Measurements from ENCODE around the gene PADI4. TPM values are rescaled to one million over a fixed set of nuclear protein-coding genes. Genes with fewer than 3 reads are reported as not detected.

The PADI4 gene
- total and polyA plus RNA-seq, 8 donors: 0.08 to 0.25 (median 0.18) TPM; not detected in 5

GRCh38 chr1:17308593-17308992, 596 bp downstream of the PADI4 start:
- 54 to 62% (median 56%) methylated on average over 5 to 6 of the region's 6 CpGs for WGBS, 5 donors
- H3K4me1 ChIP-seq: no peaks in the 10 kb centered on the region
- no peak for TF ChIP-seq EP300 (IDR thresholded peaks at IDR 0.05)
- no peak for TF ChIP-seq POLR2AphosphoS5 (IDR thresholded peaks at IDR 0.05)
- no peak for TF ChIP-seq POLR2A (IDR thresholded peaks at IDR 0.05)
- no peak for TF ChIP-seq CTCF (IDR thresholded peaks at IDR 0.05)
- DNase-seq: no peak
- no peaks in the 10 kb centered on the region for H3K36me3 ChIP-seq
- H3K27ac ChIP-seq: no peak overlapping the region
- intact Hi-C loops (cut with DNase I; ENCODE audit: low total_unique reads): no loop called here
- H3K4me3 ChIP-seq: no peak overlapping the region
- H3K9me3 ChIP-seq: peaks cover 0 to 3% (median 0%) of the 10 kb centered on the region in 4 donors
- H3K27me3 ChIP-seq: peaks cover 0 to 69% (median 29%) of the 10 kb centered on the region in 3 donors

- H3K4me1 ChIP-seq: no peaks in the 10 kb centered on the region
- DNase-seq: no peak
- intact Hi-C loops (cut with DNase I; ENCODE audit: low total_unique reads): no loop called here
- H3K27ac ChIP-seq: no peak overlapping the region
- no peak overlapping the region for H3K4me3 ChIP-seq
- H3K27me3 ChIP-seq: peaks cover 0 to 76% (median 29%) of the 10 kb centered on the region in 3 donors
- TF ChIP-seq CTCF (IDR thresholded peaks at IDR 0.05) (no peak), POLR2A (IDR thresholded peaks at IDR 0.05) (no peak), POLR2AphosphoS5 (IDR thresholded peaks at IDR 0.05) (no peak), EP300 (IDR thresholded peaks at IDR 0.05) (no peak)
- WGBS, 5 donors: 44 to 51% (median 49%) methylated on average over 7 to 8 of the region's 8 CpGs
- no peaks in the 10 kb centered on the region for H3K36me3 ChIP-seq
- no peaks in the 10 kb centered on the region for H3K9me3 ChIP-seq
Measured at GRCh38 chr1:17309426-17310067, 1.6 kb downstream of the PADI4 start.

DNA sequence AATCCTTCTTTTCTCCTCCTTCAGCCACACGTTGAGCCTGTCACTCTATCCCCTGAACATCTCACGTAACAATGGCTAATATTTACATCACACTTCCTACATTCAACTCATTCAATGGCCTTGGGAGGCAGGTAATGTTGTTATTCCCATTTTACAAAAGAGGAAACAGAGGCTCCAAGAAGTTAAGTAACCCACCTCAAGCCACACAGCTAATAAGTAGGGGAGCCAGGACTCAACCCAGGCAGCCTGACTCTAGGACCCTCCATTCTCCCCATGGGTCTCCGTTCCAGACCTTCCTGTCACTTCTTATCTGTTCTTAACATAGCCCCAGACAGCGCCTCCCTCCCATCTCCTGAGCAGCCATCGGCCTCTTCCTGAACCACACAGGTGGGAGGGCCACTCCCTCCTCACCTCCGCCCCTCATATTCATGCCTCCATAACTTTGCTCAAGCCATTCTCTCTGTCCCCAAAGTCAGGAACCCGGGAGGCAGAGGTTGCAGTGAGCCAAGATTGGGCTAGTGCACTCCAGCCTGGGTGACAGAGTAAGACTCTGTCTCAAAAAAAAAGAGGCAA, 2.2 kb downstream of the PADI4 start:
- WGBS, 5 donors: 30 to 43% (median 33%) methylated on average over 7 of the region's 7 CpGs
- no peak for TF ChIP-seq POLR2AphosphoS5 (IDR thresholded peaks at IDR 0.05)
- no peak for TF ChIP-seq CTCF (IDR thresholded peaks at IDR 0.05)
- no peak for TF ChIP-seq POLR2A (IDR thresholded peaks at IDR 0.05)
- no peak for TF ChIP-seq EP300 (IDR thresholded peaks at IDR 0.05)
- Histone ChIP-seq H3K27me3 (peaks cover 0 to 80% (median 29%) of the 10 kb centered on the region in 3 donors), H3K36me3 (no peaks in the 10 kb centered on the region), H3K4me3 (no peak overlapping the region), H3K27ac (no peak overlapping the region), H3K9me3 (no peaks in the 10 kb centered on the region), H3K4me1 (no peaks in the 10 kb centered on the region)
- no peak for DNase-seq
- intact Hi-C loops (cut with DNase I; ENCODE audit: low total_unique reads): no loop called here

- H3K4me1 ChIP-seq: no peaks in the 10 kb centered on the region
- H3K27me3 ChIP-seq: peaks cover 0 to 57% (median 23%) of the 10 kb centered on the region in 3 donors
- no peak overlapping the region for H3K4me3 ChIP-seq
- no peak overlapping the region for H3K27ac ChIP-seq
- 67 to 88% (median 77%) methylated on average over 8 to 9 of the region's 9 CpGs for WGBS, 5 donors
- DNase-seq: no peak
- no peaks in the 10 kb centered on the region for H3K36me3 ChIP-seq
- H3K9me3 ChIP-seq: no peaks in the 10 kb centered on the region
- TF ChIP-seq EP300 (IDR thresholded peaks at IDR 0.05): no peak
- no peak for TF ChIP-seq POLR2A (IDR thresholded peaks at IDR 0.05)
- TF ChIP-seq POLR2AphosphoS5 (IDR thresholded peaks at IDR 0.05): no peak
- TF ChIP-seq CTCF (IDR thresholded peaks at IDR 0.05): no peak
- intact Hi-C loops (cut with DNase I; ENCODE audit: low total_unique reads): no loop called here
Measured at GRCh38 chr1:17313530-17314309, 5.7 kb downstream of the PADI4 start.
